ENCODE data around the gene GRAMD2A.
A peak's percentile ranks its signal among the peaks of the same experiment; 100 is the strongest.

Gene GRAMD2A

GRCh38 chr15:72166716-72167417 is 30.7 kb downstream of the GRAMD2A start:
- DNase-seq: no peak

- no peak for DNase-seq
These were observed 33.9 kb downstream of the GRAMD2A start for GRCh38 chr15:72163719-72164118.

- DNase-seq: no peak
These were observed 35.0 kb downstream of the GRAMD2A start for GRCh38 chr15:72162569-72162968.

GRCh38 chr15:72161361-72162132 is 36.0 kb downstream of the GRAMD2A start:
- DNase-seq: no peak

- no peak for DNase-seq
These were observed 36.8 kb downstream of the GRAMD2A start for GRCh38 chr15:72160696-72161245.

GRCh38 chr15:72156928-72157327 is 40.7 kb downstream of the GRAMD2A start:
- no peak for DNase-seq

GRCh38 chr15:72155635-72156616 is 41.7 kb downstream of the GRAMD2A start:
- peak; percentile 71 for DNase-seq

GRCh38 chr15:72155003-72155621 is 42.5 kb downstream of the GRAMD2A start:
- DNase-seq: no peak

GRCh38 chr15:72154316-72154715 is 43.3 kb downstream of the GRAMD2A start:
- no peak for DNase-seq

GRCh38 chr15:72153269-72154000 is 44.2 kb downstream of the GRAMD2A start:
- no peak for DNase-seq

- DNase-seq: no peak
These were observed 50.2 kb downstream of the GRAMD2A start for GRCh38 chr15:72147418-72147817.

- no peak for DNase-seq
These were observed 50.7 kb downstream of the GRAMD2A start for GRCh38 chr15:72146934-72147333.

GRCh38 chr15:72146221-72146620 is 51.4 kb downstream of the GRAMD2A start:
- no peak for DNase-seq

GRCh38 chr15:72141171-72142084 is 56.2 kb downstream of the GRAMD2A start:
- no peak for DNase-seq

- no peak for DNase-seq
These were observed 57.5 kb downstream of the GRAMD2A start for GRCh38 chr15:72140088-72140487.

GRCh38 chr15:72139667-72140066 is 57.9 kb downstream of the GRAMD2A start:
- no peak for DNase-seq

- no peak for DNase-seq
These were observed 61.2 kb downstream of the GRAMD2A start for GRCh38 chr15:72136170-72137051.

GRCh38 chr15:72135719-72136118 is 61.9 kb downstream of the GRAMD2A start:
- no peak for DNase-seq

- DNase-seq: no peak
These were observed 64.4 kb downstream of the GRAMD2A start for GRCh38 chr15:72133211-72133610.

All from amniotic stem cell (primary cell).